Measurements from ENCODE around the gene COG5. TPM values are rescaled to one million over a fixed set of nuclear protein-coding genes. Genes with fewer than 3 reads are reported as not detected.
A peak's percentile ranks its signal among the peaks of the same experiment; 100 is the strongest.

Gene COG5
- total RNA-seq, 2 experiments from 2014 or later = 52.0 to 62.8 TPM

- intact Hi-C loops (cut with micrococcal nuclease) = no loop called here
- Mint-ChIP-seq H3K9me3 (no peaks in the 10 kb centered on the region), H3K4me3 (no peak overlapping the region), H3K27ac (no peak overlapping the region), H3K27me3 (ENCODE audit: low read depth) (no peaks in the 10 kb centered on the region), H3K36me3 (ENCODE audit: low read depth) (peaks cover 7% of the 10 kb centered on the region), H3K4me1 (ENCODE audit: low read depth) (no peaks in the 10 kb centered on the region)
- CTCF ChIA-PET = no interaction called here
- no peak for DNase-seq
Observed at GRCh38 chr7:107593025-107593410, 29.3 kb upstream of the COG5 start.

GRCh38 chr7:107592361-107593024 is 28.8 kb upstream of the COG5 start:
- H3K4me1 Mint-ChIP-seq (ENCODE audit: low read depth) = no peaks in the 10 kb centered on the region
- H3K36me3 Mint-ChIP-seq (ENCODE audit: low read depth) = peaks cover 7% of the 10 kb centered on the region
- no peak for DNase-seq
- H3K27me3 Mint-ChIP-seq (ENCODE audit: low read depth) = no peaks in the 10 kb centered on the region
- no peaks in the 10 kb centered on the region for H3K9me3 Mint-ChIP-seq
- CTCF ChIA-PET = no interaction called here
- no peak overlapping the region for H3K4me3 Mint-ChIP-seq
- intact Hi-C loops (cut with micrococcal nuclease) = no loop called here
- no peak overlapping the region for H3K27ac Mint-ChIP-seq

GRCh38 chr7:107591421-107591820 is 27.7 kb upstream of the COG5 start:
- Mint-ChIP-seq H3K27me3 (ENCODE audit: low read depth) (no peaks in the 10 kb centered on the region), H3K27ac (no peak overlapping the region), H3K4me3 (no peak overlapping the region), H3K36me3 (ENCODE audit: low read depth) (peaks cover 5% of the 10 kb centered on the region), H3K9me3 (no peaks in the 10 kb centered on the region), H3K4me1 (ENCODE audit: low read depth) (no peaks in the 10 kb centered on the region)
- intact Hi-C loops (cut with micrococcal nuclease) = no loop called here
- CTCF ChIA-PET = no interaction called here
- DNase-seq = no peak

- no peak overlapping the region for H3K4me3 Mint-ChIP-seq
- no peaks in the 10 kb centered on the region for H3K27me3 Mint-ChIP-seq (ENCODE audit: low read depth)
- H3K4me1 Mint-ChIP-seq (ENCODE audit: low read depth) = no peaks in the 10 kb centered on the region
- peaks cover 14% of the 10 kb centered on the region for H3K36me3 Mint-ChIP-seq (ENCODE audit: low read depth)
- H3K27ac Mint-ChIP-seq = no peak overlapping the region
- intact Hi-C loops (cut with micrococcal nuclease) = no loop called here
- no peak for DNase-seq
- CTCF ChIA-PET = no interaction called here
- H3K9me3 Mint-ChIP-seq = no peaks in the 10 kb centered on the region
Observed at GRCh38 chr7:107588529-107589130, 24.9 kb upstream of the COG5 start.

- H3K36me3 Mint-ChIP-seq (ENCODE audit: low read depth) = peaks cover 14% of the 10 kb centered on the region
Observed at GRCh38 chr7:107584716-107585115, 21.0 kb upstream of the COG5 start.

GRCh38 chr7:107582875-107583274 is 19.2 kb upstream of the COG5 start:
- Mint-ChIP-seq H3K36me3 (ENCODE audit: low read depth) (peaks cover 13% of the 10 kb centered on the region), H3K27me3 (ENCODE audit: low read depth) (no peaks in the 10 kb centered on the region), H3K27ac (no peak overlapping the region), H3K9me3 (no peaks in the 10 kb centered on the region), H3K4me3 (no peak overlapping the region), H3K4me1 (ENCODE audit: low read depth) (peaks cover 21% of the 10 kb centered on the region)
- CTCF ChIA-PET = no interaction called here
- intact Hi-C loops (cut with micrococcal nuclease) = loop anchor here (5.0 kb wide), 1 partner anchor 294 kb away; no protein-coding TSS in a partner anchor
- DNase-seq = no peak

More at GRCh38 chr7:107584716-107585115, 21.0 kb upstream of the COG5 start:
- Mint-ChIP-seq H3K9me3 (no peaks in the 10 kb centered on the region), H3K27me3 (ENCODE audit: low read depth) (no peaks in the 10 kb centered on the region), H3K4me3 (no peak overlapping the region), H3K4me1 (ENCODE audit: low read depth) (peaks cover 15% of the 10 kb centered on the region), H3K27ac (no peak overlapping the region)
- no peak for DNase-seq
- CTCF ChIA-PET = interaction anchor here (0.5 kb wide), 1 partner anchor 190 kb away, joined by 3 read pairs; no protein-coding TSS in a partner anchor
- intact Hi-C loops (cut with micrococcal nuclease) = loop anchor here (5.0 kb wide), 1 partner anchor 293 kb away; no protein-coding TSS in a partner anchor

- H3K9me3 Mint-ChIP-seq = no peaks in the 10 kb centered on the region
- peaks cover 21% of the 10 kb centered on the region for H3K4me1 Mint-ChIP-seq (ENCODE audit: low read depth)
- H3K27ac Mint-ChIP-seq = no peak overlapping the region
- intact Hi-C loops (cut with micrococcal nuclease) = loop anchor here (5.0 kb wide), 1 partner anchor 296 kb away; no protein-coding TSS in a partner anchor
- CTCF ChIA-PET = interaction anchor here (1.5 kb wide), 1 partner anchor 80 kb away, joined by 6 read pairs; the partner anchor contains the start of gene SLC26A4
- H3K4me3 Mint-ChIP-seq = no peak overlapping the region
- H3K27me3 Mint-ChIP-seq (ENCODE audit: low read depth) = no peaks in the 10 kb centered on the region
- DNase-seq = no peak
- H3K36me3 Mint-ChIP-seq (ENCODE audit: low read depth) = peaks cover 13% of the 10 kb centered on the region
Observed at GRCh38 chr7:107581387-107582013, 17.8 kb upstream of the COG5 start.

- CTCF ChIA-PET = interaction anchor here (1.5 to 1.6 kb wide), 2 partner anchors 16 to 80 kb away, joined by 4 to 6 read pairs; partner anchors contain the start of gene SLC26A4
- Mint-ChIP-seq H3K4me3 (peak overlapping the region; percentile 74), H3K9me3 (no peaks in the 10 kb centered on the region), H3K36me3 (ENCODE audit: low read depth) (peaks cover 13% of the 10 kb centered on the region), H3K27me3 (ENCODE audit: low read depth) (no peaks in the 10 kb centered on the region), H3K4me1 (ENCODE audit: low read depth) (peaks cover 21% of the 10 kb centered on the region), H3K27ac (no peak overlapping the region)
- intact Hi-C loops (cut with micrococcal nuclease) = loop anchor here (1.0 to 5.0 kb wide), 5 partner anchors 18 to 296 kb away; partner anchors contain the start of genes COG5 and DUS4L
- no peak for DNase-seq
Observed at GRCh38 chr7:107580716-107581383, 17.1 kb upstream of the COG5 start.

GRCh38 chr7:107579885-107580715 is 16.4 kb upstream of the COG5 start, which contains the start of gene BCAP29:
Gene BCAP29, plus strand, starts transcription at chr7:107580246. Its CDS starts 527 bp downstream, at chr7:107580773.
- Mint-ChIP-seq H3K27me3 (ENCODE audit: low read depth) (no peaks in the 10 kb centered on the region), H3K27ac (peak within 1 kb of the TSS; percentile 71), H3K36me3 (ENCODE audit: low read depth) (peaks cover 9% of the 10 kb centered on the region), H3K9me3 (no peaks in the 10 kb centered on the region), H3K4me3 (peak within 1 kb of the TSS; percentile 85), H3K4me1 (ENCODE audit: low read depth) (peaks cover 21% of the 10 kb centered on the region)
- DNase-seq = peak; percentile 64
- intact Hi-C loops (cut with micrococcal nuclease) = loop anchor here (1.0 to 5.0 kb wide), 5 partner anchors 17 to 297 kb away; partner anchors contain the start of genes COG5 and DUS4L
- CTCF ChIA-PET = interaction anchor here (0.7 to 1.8 kb wide), 4 partner anchors 15 to 140 kb away, joined by 3 to 6 read pairs (median 4); no protein-coding TSS in a partner anchor

GRCh38 chr7:107579554-107579884 is 15.8 kb upstream of the COG5 start:
- CTCF ChIA-PET = interaction anchor here (0.5 to 1.8 kb wide), 4 partner anchors 14 to 82 kb away, joined by 3 to 6 read pairs (median 4); no protein-coding TSS in a partner anchor

GRCh38 chr7:107573537-107573936 is 9.8 kb upstream of the COG5 start:
- intact Hi-C loops (cut with micrococcal nuclease) = no loop called here
- H3K27me3 Mint-ChIP-seq (ENCODE audit: low read depth) = no peaks in the 10 kb centered on the region
- no peak for DNase-seq
- CTCF ChIA-PET = no interaction called here
- peaks cover 7% of the 10 kb centered on the region for H3K36me3 Mint-ChIP-seq (ENCODE audit: low read depth)
- H3K27ac Mint-ChIP-seq = no peak overlapping the region
- peaks cover 2% of the 10 kb centered on the region for H3K4me1 Mint-ChIP-seq (ENCODE audit: low read depth)
- no peaks in the 10 kb centered on the region for H3K9me3 Mint-ChIP-seq
- no peak overlapping the region for H3K4me3 Mint-ChIP-seq

More at GRCh38 chr7:107579554-107579884, 15.8 kb upstream of the COG5 start:
- no peaks in the 10 kb centered on the region for H3K9me3 Mint-ChIP-seq
- peak overlapping the region; percentile 85 for H3K4me3 Mint-ChIP-seq
- peaks cover 4% of the 10 kb centered on the region for H3K36me3 Mint-ChIP-seq (ENCODE audit: low read depth)
- DNase-seq = no peak
- H3K27ac Mint-ChIP-seq = peak overlapping the region; percentile 71
- intact Hi-C loops (cut with micrococcal nuclease) = no loop called here
- no peaks in the 10 kb centered on the region for H3K27me3 Mint-ChIP-seq (ENCODE audit: low read depth)
- peaks cover 21% of the 10 kb centered on the region for H3K4me1 Mint-ChIP-seq (ENCODE audit: low read depth)

Data from activated naive CD4-positive, alpha-beta T cell treated with anti-CD3 and anti-CD28 coated beads for 36 hours (primary cell).